KBM-7 (cell line): Measurements from ENCODE around the gene TSEN54.

ENCODE experiments used
- DNase-seq: peaks from one replicate; pipeline ENCODE4 v3.0.0-alpha.2; 2015
- in situ Hi-C: fragments of 300-500 bp; cut with MboI; formaldehyde crosslinking; loops from 2 replicates; pipeline ENCODE4 v1.14.3; 2020; ENCODE audit warnings: low sequenced_read_pairs, low pct_unique_long_range_greater_than_20kb, mixed read lengths

The TSEN54 gene

DNA sequence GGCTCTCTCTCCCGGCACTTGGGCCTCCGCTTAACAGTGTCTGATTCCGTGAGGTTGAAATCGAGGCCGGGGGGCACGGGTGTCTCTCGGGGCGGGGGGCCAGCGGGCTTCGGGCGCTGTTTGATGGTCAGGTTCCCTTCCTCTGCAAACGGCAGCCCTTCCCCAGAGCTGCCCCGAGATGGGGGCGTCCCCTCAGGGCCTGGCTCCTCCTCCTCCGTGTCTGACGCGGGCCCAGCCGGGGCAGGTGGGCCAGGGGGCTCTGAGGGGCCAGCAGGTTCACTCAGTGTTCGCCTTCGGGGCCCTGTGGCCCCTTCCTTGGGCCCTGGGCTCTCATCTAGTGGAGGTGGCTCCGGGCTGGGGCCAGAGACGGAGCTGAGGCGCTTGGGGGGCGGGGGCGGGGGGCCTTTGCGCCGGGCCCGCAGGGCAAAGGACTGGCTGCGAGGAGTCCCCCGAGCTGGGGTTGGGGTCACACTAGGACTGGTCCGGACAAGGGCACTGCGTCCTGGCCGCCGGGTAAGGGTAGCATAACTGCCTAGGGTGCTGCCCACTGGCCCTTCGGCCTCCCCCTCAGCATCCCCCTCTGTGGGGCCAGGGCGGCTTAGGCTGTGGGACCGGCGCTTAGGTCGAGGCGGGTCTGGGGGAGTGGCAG lies 14.1 kb upstream of the TSEN54 start:
- in situ Hi-C loops: no loop called here
- DNase-seq: no peak

DNA sequence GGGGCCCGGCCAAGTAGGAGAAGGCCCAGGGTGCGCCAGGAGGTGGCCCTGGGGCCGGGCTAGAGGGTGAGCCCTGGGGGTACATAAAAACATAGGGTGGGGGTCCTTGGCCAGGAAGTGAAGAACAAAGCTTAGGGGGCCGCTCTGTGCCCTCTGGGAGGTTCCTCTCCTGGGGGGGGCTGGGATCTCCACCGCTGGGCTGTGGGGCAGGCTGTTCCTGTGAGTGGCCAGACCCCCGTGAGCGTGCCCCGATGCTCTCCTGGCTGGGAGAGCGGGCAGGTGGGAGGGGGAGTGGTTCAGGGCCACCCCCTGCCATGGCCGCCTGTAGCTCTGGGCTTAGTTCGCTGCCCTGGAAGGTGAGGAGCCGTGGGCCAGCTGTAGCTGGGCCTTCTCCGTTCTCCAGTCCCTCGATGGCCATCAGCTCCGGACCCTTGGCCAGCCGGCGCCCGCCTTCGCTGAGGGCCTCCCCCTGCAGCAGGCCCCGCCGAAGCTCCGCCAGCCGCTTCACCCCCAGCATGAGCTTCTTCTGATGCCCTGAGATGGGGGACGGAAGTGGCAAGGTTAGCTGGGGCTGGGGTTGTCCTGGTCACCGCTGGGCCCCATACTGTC lies 13.5 kb upstream of the TSEN54 start:
- in situ Hi-C loops: no loop called here
- DNase-seq: no peak

DNA sequence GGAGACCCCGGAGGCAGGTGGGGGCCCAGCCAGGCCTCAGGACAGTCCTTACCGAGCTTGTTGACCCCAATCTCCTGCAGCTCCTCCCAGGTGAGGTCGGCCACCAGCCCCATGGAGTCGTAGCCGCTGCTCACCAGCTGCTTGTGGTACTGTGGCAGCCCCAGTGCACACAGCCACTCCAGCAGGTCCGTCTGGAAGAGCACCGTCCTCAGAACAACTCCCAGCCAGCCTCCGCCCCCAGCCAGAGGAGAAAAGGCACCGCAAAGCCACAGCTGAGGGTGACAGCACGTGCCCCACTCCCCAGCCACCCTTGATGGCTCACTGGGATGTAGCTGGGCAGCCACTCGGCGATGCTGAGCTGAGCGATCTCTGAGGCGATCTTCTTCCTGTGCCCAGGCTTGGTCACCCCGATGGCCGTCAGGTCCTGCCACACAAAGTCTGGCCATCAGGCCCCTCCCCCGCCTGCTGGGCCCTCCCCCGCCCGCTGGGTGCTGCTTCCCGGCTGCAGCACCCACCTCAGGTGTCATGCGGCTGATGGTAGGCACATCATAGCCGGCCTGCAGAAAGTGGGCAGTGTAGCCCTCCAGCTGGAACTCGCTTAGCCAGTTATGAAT lies 12.9 kb upstream of the TSEN54 start:
- DNase-seq: no peak
- in situ Hi-C loops: no loop called here

DNA sequence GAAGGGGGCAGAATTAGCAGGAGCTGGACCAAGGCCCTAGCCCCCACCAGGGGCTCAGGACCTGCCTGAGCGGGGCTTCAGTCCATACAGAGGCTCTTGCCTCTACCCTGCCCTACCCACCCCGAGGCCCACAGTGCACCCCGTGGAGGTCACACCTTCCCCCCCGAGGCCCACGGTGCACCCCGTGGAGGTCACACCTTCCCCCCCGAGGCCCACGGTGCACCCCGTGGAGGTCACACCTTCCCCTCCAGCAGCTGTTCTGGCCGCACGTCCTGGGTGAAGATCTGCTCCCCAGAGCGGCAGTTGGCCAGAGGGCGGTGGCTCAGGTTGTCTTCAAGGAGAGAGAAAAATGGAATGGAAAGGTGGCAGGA lies 12.4 kb upstream of the TSEN54 start:
- no peak for DNase-seq
- in situ Hi-C loops: no loop called here

DNA sequence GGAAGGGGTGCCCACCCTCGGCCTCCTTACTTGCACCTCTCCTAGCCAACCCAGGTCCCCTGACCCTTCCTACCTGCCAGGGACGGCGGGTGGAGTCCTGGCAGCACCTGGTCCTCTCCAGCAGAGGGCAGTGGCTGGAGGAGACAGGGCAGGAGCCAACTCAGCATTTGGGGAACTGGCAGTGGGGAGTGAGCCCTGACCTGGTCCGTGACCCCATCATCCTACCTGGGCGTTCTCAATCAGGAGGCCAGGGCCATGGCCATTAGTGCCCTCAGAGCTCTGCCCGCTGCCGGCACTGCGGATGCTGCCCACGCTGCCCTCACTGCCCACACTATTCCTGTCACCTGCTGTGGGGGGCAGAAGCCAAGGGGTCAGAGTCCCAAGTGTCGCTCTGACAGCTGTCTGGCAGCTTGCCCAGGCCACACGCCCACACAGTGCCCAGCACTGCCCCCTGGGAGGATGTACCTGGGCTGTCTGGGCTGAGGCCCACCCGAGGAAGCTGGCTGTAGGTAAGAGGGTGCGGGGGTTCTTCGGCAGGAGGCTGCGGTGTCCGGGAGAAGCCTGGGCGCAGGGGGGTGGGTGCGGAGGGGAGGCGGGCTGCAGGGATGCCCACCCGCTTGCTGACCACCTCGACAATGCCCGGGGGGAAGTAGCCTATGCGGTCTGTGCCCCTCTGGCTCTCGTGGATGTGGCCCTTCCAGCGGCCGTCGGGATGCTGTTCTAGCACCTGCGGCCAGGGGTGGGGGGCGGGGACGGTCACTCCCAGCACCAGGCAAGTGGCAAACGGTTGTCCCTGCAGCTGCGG lies 11.8 kb upstream of the TSEN54 start:
- DNase-seq: no peak
- in situ Hi-C loops: no loop called here

DNA sequence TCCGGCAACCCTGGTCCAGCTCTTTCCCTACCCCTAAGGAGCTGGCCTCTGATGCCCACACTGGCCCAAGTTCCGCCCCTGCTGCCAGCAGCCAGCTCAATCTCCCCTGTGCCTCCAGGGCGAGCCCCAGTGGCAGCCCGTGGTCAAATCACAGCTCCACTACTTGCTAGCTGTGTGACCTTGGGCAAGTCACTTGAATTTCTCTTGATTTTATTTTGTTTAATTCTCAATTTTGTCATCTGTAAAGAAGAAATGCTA lies 11.2 kb upstream of the TSEN54 start:
- in situ Hi-C loops: no loop called here
- DNase-seq: no peak

DNA sequence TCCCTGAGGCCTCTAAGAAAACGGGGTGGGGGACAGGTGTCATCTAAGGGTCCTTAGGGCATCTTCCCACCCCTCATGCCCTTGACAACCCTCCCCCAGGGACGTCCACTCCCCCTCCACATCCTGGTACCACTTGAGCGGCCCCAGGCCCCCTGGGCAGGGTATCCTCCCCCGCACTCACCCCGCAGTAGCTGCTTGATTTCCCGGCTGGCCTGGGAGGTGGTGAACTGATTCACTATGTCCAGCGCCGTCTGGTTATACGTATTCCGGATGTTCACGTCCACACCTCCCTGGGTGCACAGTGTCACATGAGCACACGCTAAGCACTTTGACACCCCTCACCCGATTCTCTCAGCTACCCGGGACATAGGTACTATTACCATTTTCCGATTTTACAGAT lies 10.7 kb upstream of the TSEN54 start:
- in situ Hi-C loops: no loop called here
- DNase-seq: no peak

DNA sequence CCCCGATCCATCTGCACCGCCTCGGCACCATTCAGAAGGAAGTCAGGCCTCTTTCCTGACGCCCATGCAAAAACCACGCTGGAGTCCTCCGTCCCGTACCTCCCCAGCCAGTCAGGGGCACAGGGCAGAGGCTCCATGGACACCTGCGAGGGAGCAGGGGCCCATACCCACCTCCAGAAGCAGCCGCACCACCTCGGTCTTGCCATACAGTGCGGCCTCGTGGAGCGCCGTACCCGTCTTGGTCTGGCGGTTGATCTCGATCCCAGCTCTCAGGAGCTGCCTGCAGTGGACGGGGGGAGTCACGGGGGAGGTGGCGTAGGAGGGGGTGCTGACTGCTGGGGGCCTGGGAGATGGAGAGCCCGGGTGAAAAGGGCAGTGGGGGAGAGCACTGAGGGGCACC lies 10.2 kb upstream of the TSEN54 start:
- in situ Hi-C loops: no loop called here
- no peak for DNase-seq

DNA sequence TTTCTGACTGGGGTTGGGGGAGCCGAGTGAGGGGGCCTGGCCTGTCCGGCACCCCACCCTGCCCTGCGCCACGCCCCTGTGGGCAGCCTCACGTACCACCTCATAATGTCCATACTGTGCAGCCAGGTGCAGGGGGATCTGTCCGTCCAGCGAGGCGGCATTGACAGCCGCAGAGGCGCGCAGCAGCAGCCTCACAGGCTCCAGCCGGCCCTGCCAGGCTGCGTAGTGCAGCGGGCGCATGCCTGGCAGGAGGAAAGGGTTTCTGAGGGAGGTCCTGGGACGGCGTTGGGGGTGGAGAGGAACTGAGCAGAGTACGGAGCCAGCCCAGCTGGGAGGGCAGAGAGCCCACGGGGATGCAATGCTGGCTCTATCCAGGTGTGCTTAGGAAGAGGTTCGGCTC lies 9.4 kb upstream of the TSEN54 start:
- in situ Hi-C loops: no loop called here
- no peak for DNase-seq

DNA sequence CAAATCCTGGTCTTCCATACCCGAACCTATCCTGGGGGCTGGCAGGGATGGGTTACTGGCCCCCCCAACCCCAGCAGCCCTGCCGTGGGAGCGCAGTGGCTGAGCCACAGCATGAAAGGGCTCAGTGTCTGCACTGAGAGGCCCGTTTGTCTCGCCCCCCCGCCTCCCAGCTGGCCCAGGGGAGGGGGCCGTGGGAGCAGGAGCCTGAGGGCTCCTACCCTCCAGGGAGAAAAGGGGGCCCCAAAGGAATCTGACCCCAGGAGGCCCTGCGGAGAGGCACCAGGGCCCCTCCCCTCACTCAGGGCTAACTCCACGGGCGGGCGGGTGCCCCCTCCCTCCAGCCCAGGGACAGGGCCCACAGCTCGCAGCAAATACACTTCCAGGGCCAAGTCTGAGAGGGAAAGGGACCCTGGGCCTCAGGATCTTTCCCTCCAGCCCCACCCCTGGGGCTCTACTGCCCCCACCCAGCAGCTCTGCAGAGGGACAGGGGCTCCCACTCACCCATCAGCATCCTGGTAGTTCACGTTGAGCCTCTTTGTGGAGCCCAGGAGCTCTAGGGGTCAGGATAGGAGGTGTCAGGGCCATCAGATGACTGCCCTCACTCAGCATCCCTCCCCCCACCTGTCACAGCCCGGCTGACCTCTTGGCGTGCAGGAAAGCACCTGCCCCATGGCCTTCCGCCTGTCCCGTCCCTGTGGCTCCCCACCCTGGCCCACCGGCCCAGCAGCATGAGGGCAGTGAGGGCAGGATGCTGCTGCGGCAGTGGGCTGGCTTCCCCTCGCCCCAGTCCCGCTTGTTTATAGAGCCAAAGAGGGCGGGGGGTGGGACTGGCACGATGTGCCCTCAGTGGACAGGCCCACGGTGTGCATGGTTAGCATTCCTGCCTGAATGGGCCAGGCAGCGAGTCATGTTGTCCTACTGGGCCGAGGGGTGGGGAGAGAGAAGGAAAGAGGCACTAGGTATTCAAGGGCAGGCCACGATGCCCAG lies 8.3 kb upstream of the TSEN54 start:
- DNase-seq: no peak
- in situ Hi-C loops: no loop called here

DNA sequence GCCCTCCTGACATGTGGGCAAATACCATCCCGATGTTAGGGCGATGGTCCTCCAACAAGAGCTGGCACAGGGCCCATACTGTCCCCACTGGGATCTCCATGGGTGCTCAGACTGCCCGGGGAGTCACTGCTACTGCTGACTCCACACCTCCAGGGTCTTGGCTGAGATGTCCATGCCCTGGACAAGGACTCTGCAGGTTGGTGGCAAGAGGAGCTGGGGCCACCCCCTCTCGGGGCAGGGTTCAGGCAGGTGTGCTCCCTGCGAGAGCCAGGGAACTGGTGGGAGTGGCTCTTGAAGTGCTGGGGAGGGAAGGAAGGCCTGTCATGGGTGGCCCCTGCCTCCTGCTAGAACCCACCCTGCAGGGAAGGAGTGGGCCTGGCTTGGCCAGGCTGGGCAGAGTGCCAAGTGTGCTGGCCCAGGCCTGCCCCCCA lies 7.4 kb upstream of the TSEN54 start:
- in situ Hi-C loops: no loop called here
- no peak for DNase-seq

DNA sequence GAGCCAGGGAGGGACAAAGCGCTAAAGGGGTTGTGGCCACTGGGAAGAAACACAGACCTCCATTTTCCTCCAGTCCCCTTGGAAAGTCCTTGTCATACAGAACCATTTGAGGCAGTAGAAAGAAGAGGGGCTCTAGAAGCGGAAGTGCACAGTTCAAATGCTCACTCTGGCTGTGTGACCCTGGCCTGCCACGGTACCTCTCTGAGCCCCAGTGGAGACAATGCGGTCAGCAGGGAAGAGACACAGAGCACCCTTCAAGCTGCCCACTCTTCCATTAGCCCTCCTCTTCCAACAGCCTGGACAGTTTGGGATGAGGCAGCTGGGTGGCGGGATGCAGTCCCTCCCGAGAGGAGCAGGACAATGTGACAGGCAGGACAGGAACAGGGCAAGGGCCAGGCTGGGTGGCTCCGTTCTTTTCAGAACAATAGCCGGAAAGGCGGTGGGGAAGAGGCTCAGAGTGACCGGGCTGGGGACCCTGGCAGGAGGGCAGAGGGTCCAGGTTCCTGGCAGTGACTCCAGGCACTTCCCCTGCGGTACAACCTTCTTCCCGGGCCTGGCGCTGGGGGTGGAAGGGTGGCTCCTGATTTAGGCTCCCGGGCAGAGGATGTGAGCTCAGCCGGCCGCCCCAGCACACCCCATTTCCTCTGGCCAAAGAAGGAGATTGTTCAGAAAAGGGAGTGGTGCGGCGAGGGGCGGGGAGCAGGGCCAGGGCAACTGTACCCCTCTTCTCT lies 6.6 kb upstream of the TSEN54 start:
- no peak for DNase-seq
- in situ Hi-C loops: no loop called here

DNA sequence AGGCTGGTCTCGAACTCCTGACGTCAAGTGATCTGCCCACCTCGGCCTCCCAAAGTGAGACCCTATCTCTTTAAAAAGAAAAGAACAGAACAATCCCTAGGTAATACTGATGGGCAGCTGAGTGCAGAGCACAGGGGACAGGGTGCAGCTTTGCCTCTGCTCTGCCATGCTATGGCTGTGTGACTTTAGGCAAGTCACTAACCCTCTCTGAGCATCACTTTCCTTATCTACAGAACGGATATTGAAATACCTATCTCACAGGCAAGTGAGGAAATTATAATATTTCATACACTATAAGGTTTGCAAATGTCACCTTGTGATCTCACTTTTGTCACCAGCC lies 5.1 kb upstream of the TSEN54 start:
- no peak for DNase-seq
- in situ Hi-C loops: no loop called here

DNA sequence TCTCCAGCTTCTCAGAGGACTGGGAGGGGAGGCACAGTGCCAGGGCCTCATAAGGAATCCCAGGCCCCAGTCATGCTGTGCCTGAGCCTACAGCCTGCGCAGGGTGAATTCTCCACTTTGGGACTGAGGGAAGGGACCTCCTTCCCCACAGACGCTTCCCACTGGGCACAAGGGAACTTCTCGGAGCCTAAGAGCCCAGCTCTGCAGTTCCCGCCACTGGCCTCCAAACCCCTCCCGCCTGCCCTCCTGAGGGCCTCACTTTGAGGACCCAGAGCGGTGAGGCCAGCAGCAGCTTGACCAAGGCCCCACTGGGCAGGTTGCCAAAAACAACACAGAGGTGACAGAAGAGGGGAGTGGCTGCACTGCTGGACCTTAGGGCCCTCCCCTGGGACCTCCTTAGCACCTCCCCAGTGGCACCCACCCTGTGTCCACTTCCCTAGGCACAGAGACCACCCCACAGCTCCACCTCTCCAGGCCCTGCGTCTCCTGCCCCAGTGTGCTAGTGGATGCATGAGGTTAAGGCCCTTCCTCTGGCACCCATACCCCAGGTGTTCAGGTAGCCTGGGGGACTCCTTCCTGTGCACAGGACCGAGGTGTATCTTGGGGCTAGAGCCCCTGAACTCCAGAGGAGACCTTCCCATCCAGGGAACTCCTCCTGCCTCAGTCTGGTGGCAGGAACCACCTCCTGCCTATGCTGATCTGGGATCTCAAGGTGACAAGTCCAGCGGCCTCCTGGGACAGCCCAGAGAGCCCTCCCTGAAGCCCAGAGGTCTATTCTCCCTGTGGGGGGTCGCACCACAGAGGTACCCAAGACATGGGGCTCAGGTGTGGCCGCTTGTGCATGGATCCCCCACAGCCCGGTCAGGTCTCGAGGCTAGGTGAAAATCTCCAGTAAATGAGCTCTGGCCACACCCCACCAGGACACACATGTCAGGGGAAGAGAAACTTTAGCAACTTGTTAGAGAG lies 4.4 kb upstream of the TSEN54 start:
- in situ Hi-C loops: no loop called here
- DNase-seq: no peak

DNA sequence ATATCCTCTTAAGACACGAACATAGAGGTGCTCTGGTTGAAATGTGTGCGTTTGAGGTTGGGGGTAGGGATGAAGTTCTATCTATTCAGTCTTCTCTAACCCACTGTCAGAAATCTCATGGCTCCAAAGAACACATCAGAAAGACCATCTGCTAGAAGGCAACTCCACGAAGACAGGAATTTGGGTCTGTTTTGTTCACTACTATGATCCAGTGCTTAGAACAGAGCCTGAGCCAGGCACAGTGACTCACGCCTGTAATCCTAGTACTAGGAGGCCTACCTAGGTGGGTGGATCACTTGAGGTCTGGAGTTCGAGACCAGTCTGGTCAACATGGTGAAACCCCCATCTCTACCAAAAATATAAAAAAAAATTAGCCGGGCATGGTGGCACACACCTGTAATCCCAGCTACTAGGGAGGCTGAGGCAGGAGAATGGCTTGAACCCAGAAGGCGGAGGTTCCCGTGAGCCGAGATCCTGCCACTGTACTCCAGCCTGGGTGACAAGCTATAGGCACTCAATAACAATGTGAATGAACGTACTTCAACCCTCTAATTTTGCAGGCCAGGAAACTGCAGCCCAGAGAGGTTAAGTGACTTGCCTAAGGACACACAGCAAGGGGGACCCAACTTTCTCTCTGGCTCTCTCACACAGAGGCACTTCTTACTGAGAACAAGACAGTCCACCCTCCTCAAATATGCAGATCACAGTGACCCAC lies 3.2 kb upstream of the TSEN54 start:
- no peak for DNase-seq
- in situ Hi-C loops: no loop called here

DNA sequence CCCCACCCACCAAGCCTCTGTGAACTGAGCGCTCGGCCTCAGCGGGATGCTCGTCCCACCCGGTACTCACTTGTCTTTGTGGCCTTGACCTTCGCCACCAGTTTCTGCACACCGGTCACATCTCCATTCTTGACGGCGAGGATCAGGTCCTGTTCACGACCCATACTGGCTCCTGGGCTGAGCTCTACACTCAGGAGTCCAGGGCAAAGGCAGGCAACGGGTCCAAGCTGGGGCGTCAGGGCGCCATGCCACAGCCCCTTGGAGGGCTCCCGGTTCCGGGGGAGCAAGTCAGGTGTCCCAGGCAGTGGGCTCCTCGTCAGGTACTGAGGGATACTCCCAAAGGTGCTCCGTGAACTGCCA lies 2.7 kb upstream of the TSEN54 start:
- in situ Hi-C loops: no loop called here
- no peak for DNase-seq

DNA sequence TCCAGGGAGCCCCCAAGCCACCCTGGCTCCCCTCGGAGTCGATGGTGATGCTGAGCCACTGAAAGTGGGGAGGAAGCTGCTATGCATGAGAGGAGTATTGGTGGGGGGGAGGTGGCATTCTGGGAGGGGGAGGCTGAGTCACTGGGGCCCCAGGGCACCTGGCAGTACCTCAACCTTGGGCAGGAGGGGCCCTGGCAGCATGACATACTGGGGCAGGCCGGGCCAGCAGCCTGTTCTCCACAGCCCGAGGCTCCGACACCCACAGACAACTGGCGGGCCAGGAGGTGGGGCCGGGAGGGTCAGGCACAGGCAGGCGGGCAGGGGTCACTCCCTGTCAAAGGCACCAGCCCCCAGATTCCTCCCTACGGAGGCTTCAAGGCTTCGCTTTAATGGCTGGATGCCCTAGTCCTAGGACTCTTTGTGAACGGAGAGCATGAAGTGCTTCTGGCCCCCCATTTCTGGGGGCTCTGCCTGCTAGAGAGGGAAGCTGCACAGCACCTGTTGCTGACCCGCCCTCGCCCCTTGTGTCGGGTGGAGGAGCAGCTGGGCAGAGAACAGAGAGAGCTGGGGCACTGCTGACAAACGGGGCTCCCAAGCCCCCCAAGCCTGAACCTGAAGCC lies 1.9 kb upstream of the TSEN54 start:
- DNase-seq: no peak
- in situ Hi-C loops: no loop called here
